Neutrophil (primary cell): ENCODE measurements around the gene SSH2.
A peak's percentile ranks its signal among the peaks of the same experiment; 100 is the strongest.

Experiments
- H3K27ac ChIP-seq: fragments of 200-600 bp; sonication (generic); 2 replicates; pipeline ENCODE4 v1.5.1; 2016; ENCODE audit warnings: mild to moderate bottlenecking, moderate library complexity
- H3K27me3 ChIP-seq: fragments of 200-600 bp; sonication (generic); 2 replicates; pipeline ENCODE4 v1.6.0; 2016; ENCODE audit warnings: mild to moderate bottlenecking
- H3K36me3 ChIP-seq: fragments of 200-600 bp; sonication (generic); 2 replicates; pipeline ENCODE4 v1.5.1; 2017
- H3K4me1 ChIP-seq, 2 experiments: fragments of 200-600 bp in 1 of 2; sonication (generic) in 1 of 2; 1 replicate in 1 of 2; 2 replicates in 1 of 2; pipeline versions ENCODE4 v1.5.1 to v1.6.1; 2013 to 2016; ENCODE audit warnings: low read depth in 1 of 2, low read length in 1 of 2, mild to moderate bottlenecking in 1 of 2, moderate library complexity in 1 of 2; ENCODE audit not compliant: control insufficient read depth in 1 of 2, insufficient read depth in 1 of 2
- H3K4me3 ChIP-seq, 2 experiments: fragments of 200-600 bp in 1 of 2; sonication (generic) in 1 of 2; 1 replicate in 1 of 2; 2 replicates in 1 of 2; pipeline ENCODE4 v1.5.1; 2013 to 2016; ENCODE audit warnings: low read depth in 1 of 2, low read length in 1 of 2, mild to moderate bottlenecking in 1 of 2, moderate library complexity in 1 of 2
- H3K9me3 ChIP-seq: fragments of 200-600 bp; sonication (generic); 2 replicates; pipeline ENCODE4 v1.5.1; 2016
- CTCF ChIP-seq: fragments of 200-600 bp; sonication (generic); IDR thresholded peaks from 2 replicates; pipeline ENCODE4 v1.5.1; 2016; ENCODE audit warnings: antibody characterized with exemption

Gene SSH2

GRCh38 chr17:29847527-29848400 lies 82.3 kb downstream of the SSH2 start:
- H3K4me1 ChIP-seq, result peaks cover 2 to 9% of the 10 kb centered on the region in 2 experiments
- H3K27ac ChIP-seq, result peak overlapping the region; percentile 26
- H3K9me3 ChIP-seq, result no peaks in the 10 kb centered on the region
- peaks cover 13% of the 10 kb centered on the region for H3K36me3 ChIP-seq
- TF ChIP-seq CTCF, result no peak
- no peaks in the 10 kb centered on the region for H3K27me3 ChIP-seq
- no peak overlapping the region for H3K4me3 ChIP-seq

- H3K9me3 ChIP-seq, result no peaks in the 10 kb centered on the region
- peaks cover 2 to 9% of the 10 kb centered on the region in 2 experiments for H3K4me1 ChIP-seq
- H3K36me3 ChIP-seq, result peaks cover 13% of the 10 kb centered on the region
- H3K27ac ChIP-seq, result no peak overlapping the region
- no peak for TF ChIP-seq CTCF
- no peak overlapping the region for H3K4me3 ChIP-seq
- H3K27me3 ChIP-seq, result no peaks in the 10 kb centered on the region
Measured at GRCh38 chr17:29847118-29847517, 82.9 kb downstream of the SSH2 start.

DNA sequence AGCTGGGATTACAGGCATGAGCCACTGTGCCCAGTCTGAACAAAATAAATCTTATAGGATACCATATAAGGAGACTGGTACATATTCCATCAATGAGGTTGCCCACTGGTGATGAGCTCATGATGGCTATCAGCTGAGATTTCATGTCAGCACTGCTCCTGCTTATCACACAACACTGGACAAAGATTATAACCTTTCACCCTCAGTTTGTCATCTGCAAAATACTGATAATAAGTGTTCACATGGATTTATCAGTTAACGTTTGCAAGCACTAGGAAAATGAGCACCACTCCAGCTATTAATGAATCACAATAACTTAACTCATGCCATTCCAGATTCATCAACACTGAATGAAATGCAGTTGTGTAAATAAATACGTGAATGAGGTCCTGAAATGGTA lies 83.7 kb downstream of the SSH2 start:
- no peak for TF ChIP-seq CTCF
- Histone ChIP-seq H3K4me1 (peaks cover 3 to 12% of the 10 kb centered on the region in 2 experiments), H3K27me3 (no peaks in the 10 kb centered on the region), H3K36me3 (peaks cover 13% of the 10 kb centered on the region), H3K4me3 (no peak overlapping the region), H3K9me3 (no peaks in the 10 kb centered on the region), H3K27ac (no peak overlapping the region)

DNA sequence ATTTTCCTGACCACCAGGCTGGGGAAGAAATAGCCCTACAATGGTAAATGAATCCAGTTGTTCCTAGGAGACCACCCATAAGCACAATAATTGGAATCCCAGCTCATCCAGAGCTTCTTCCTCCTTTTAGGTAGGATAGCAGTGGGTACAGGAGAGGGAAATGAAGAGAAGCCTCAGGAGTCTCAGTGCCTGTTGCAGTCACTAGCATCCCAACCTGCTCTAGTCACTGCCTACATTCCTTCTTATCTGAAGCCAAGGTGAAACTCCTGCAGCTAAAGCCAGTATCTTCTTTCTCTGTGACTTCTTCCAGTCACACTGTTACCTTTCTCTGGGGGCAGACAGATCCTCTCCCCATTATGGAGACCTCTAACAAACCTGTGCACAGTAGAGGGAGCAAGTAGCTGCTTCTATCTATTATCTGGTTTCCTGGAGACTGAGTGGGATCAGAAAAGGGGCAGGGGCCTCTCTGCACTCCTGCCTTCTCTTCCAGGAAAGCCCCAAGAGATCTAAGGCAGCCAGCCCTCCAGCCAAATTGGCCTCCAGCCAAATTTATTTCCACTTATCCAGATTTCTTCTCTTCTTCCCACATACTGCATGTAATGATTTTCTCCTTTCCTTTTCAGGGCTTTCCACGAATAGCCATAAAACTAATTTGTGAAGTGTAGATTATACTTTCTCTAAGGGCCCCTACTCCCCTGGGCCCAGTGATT lies 85.5 kb downstream of the SSH2 start:
- H3K27me3 ChIP-seq, result no peaks in the 10 kb centered on the region
- peaks cover 19 to 30% of the 10 kb centered on the region in 2 experiments for H3K4me1 ChIP-seq
- peaks cover 13% of the 10 kb centered on the region for H3K36me3 ChIP-seq
- H3K27ac ChIP-seq, result no peak overlapping the region
- H3K9me3 ChIP-seq, result no peaks in the 10 kb centered on the region
- no peak overlapping the region for H3K4me3 ChIP-seq
- TF ChIP-seq CTCF, result no peak

DNA sequence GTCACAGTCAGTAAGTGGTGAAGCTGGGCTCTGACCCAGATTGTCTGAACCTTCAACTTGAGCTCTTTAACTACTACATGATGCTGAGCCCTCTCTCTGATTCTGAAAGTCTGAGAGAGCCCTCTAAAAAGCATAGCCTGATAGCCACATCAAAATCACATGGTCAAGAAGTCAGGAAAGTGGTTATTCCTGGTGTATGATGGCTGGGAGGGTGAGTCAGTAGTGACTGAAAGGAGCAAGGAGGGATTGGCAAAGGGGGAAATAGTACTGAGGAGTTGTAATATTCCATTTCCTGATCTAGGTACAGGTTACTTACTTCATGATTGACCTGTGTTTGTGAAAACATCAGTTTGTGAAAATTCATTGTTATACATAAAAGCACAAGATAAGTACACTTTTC lies 89.1 kb downstream of the SSH2 start:
- Histone ChIP-seq H3K36me3 (peaks cover 8% of the 10 kb centered on the region), H3K27me3 (no peaks in the 10 kb centered on the region), H3K4me1 (peaks cover 37 to 48% of the 10 kb centered on the region in 2 experiments), H3K4me3 (no peak overlapping the region), H3K9me3 (no peaks in the 10 kb centered on the region), H3K27ac (peak overlapping the region; percentile 62)
- no peak for TF ChIP-seq CTCF
